ENCODE results near the gene PIK3CD. TPM values are rescaled to one million over a fixed set of nuclear protein-coding genes. Genes with fewer than 3 reads are reported as not detected.

PIK3CD gene
- total RNA-seq, 4 donors from 2014 or later = 4.1 to 11.8 (median 7.7) TPM

GRCh38 chr1:9736241-9736640, 84.7 kb downstream of the PIK3CD start:
- H3K4me1 ChIP-seq = no peaks in the 10 kb centered on the region
- DNase-seq = no peak
- no peak overlapping the region for H3K27ac ChIP-seq
- no peak overlapping the region for H3K4me3 ChIP-seq
- H3K9me3 ChIP-seq = no peaks in the 10 kb centered on the region
- 69 to 74% methylated on average over 4 to 5 of the region's 5 CpGs for WGBS, 2 donors
- intact Hi-C loops (cut with DNase I) = no loop called here
- peaks cover 60 to 100% (median 72%) of the 10 kb centered on the region in 3 donors for H3K36me3 ChIP-seq
- TF ChIP-seq POLR2A (IDR thresholded peaks at IDR 0.05) = no peak
- no peak for TF ChIP-seq CTCF (IDR thresholded peaks at IDR 0.05)
- no peaks in the 10 kb centered on the region for H3K27me3 ChIP-seq

- DNase-seq = no peak
- Histone ChIP-seq H3K4me1 (no peaks in the 10 kb centered on the region), H3K9me3 (no peaks in the 10 kb centered on the region), H3K27me3 (no peaks in the 10 kb centered on the region), H3K27ac (no peak overlapping the region), H3K36me3 (peaks cover 60 to 100% (median 64%) of the 10 kb centered on the region in 3 donors), H3K4me3 (no peak overlapping the region)
- intact Hi-C loops (cut with DNase I) = no loop called here
- 70 to 76% methylated on average over 9 of the region's 9 CpGs for WGBS, 2 donors
- TF ChIP-seq POLR2A (IDR thresholded peaks at IDR 0.05) (no peak), CTCF (IDR thresholded peaks at IDR 0.05) (no peak)
Observed at GRCh38 chr1:9737057-9737456, 85.5 kb downstream of the PIK3CD start.

- H3K36me3 ChIP-seq = peaks cover 53 to 100% (median 58%) of the 10 kb centered on the region in 3 donors
- no peak overlapping the region for H3K27ac ChIP-seq
- intact Hi-C loops (cut with DNase I) = no loop called here
Observed at GRCh38 chr1:9737671-9738070, 86.1 kb downstream of the PIK3CD start.

GRCh38 chr1:9744106-9744799, 92.7 kb downstream of the PIK3CD start:
- intact Hi-C loops (cut with DNase I) = no loop called here
- H3K27ac ChIP-seq = no peak overlapping the region
- no peak for TF ChIP-seq POLR2A (IDR thresholded peaks at IDR 0.05)
- no peak for TF ChIP-seq CTCF (IDR thresholded peaks at IDR 0.05)
- H3K36me3 ChIP-seq = peaks cover 28 to 95% (median 54%) of the 10 kb centered on the region in 3 donors
- H3K4me1 ChIP-seq = peaks cover 0 to 8% (median 0%) of the 10 kb centered on the region in 3 donors
- H3K4me3 ChIP-seq = no peak overlapping the region
- no peaks in the 10 kb centered on the region for H3K9me3 ChIP-seq
- 96 to 97% methylated on average over 18 to 21 of the region's 28 CpGs for WGBS, 2 donors
- H3K27me3 ChIP-seq = no peaks in the 10 kb centered on the region
- no peak for DNase-seq

More at GRCh38 chr1:9737671-9738070, 86.1 kb downstream of the PIK3CD start:
- TF ChIP-seq CTCF (IDR thresholded peaks at IDR 0.05) (no peak), POLR2A (IDR thresholded peaks at IDR 0.05) (no peak)
- 82 to 85% methylated on average over 10 of the region's 10 CpGs for WGBS, 2 donors
- Histone ChIP-seq H3K4me3 (no peak overlapping the region), H3K9me3 (no peaks in the 10 kb centered on the region), H3K27me3 (no peaks in the 10 kb centered on the region), H3K4me1 (no peaks in the 10 kb centered on the region)
- DNase-seq = no peak

GRCh38 chr1:9746211-9746610, 94.7 kb downstream of the PIK3CD start:
- peaks cover 22 to 95% (median 49%) of the 10 kb centered on the region in 3 donors for H3K36me3 ChIP-seq

More at GRCh38 chr1:9746211-9746610, 94.7 kb downstream of the PIK3CD start:
- 58 to 69% methylated on average over 3 of the region's 3 CpGs for WGBS, 2 donors
- Histone ChIP-seq H3K4me1 (peaks cover 0 to 8% (median 0%) of the 10 kb centered on the region in 3 donors), H3K9me3 (no peaks in the 10 kb centered on the region), H3K27ac (peak overlapping the region in 1 of 4 donors; percentile 13), H3K27me3 (no peaks in the 10 kb centered on the region), H3K4me3 (no peak overlapping the region)
- intact Hi-C loops (cut with DNase I) = no loop called here
- no peak for DNase-seq
- TF ChIP-seq POLR2A (IDR thresholded peaks at IDR 0.05) = no peak

Measured in esophagus squamous epithelium (tissue), 5 donors.